Gastroesophageal sphincter (tissue), 4 donors: ENCODE data around the gene SCLY. TPM values are rescaled to one million over a fixed set of nuclear protein-coding genes. Genes with fewer than 3 reads are reported as not detected.

Experiments used
- ATAC-seq: fragments of 150-250 bp; one replicate; pipeline ENCODE4 v1.9.1; 2016; ENCODE audit warnings: mild to moderate bottlenecking, moderate library complexity
- H3K27ac ChIP-seq, 4 donors: fragments of 200-600 bp; sonication (generic) in 3 of 4; 1 replicate in 3 of 4; 2 replicates in 1 of 4; pipeline ENCODE4 v1.5.1; 2016 to 2019
- H3K27me3 ChIP-seq: fragments of 200-600 bp; sonication (generic); one replicate; pipeline ENCODE4 v1.5.1; 2019
- H3K36me3 ChIP-seq, 2 donors: fragments of 200-600 bp; sonication (generic); one replicate each; pipeline ENCODE4 v1.5.1; 2019; ENCODE audit warnings: control low read depth in 1 of 2
- H3K4me1 ChIP-seq, 3 donors: fragments of 200-600 bp; sonication (generic); 1 replicate in 2 of 3; 2 replicates in 1 of 3; pipeline ENCODE4 v1.5.1; 2016 to 2019; ENCODE audit warnings: control low read depth in 2 of 3
- H3K4me3 ChIP-seq, 2 donors: fragments of 200-600 bp; sonication (generic); one replicate each; pipeline ENCODE4 v1.5.1; 2019; ENCODE audit warnings: mild to moderate bottlenecking in 1 of 2, moderate library complexity in 1 of 2
- H3K9me3 ChIP-seq, 3 donors: fragments of 200-600 bp; sonication (generic); one replicate each; pipeline ENCODE4 v1.5.1; 2017 to 2019; ENCODE audit warnings: control low read depth in 2 of 3
- CTCF ChIP-seq, 4 experiments: fragments of 200-600 bp in 2 of 4; fragments of 450-650 bp in 2 of 4; sonication (generic) in 1 of 4; IDR thresholded peaks; one replicate each; pipeline ENCODE4 v1.5.1; 2017 to 2019; ENCODE audit warnings: antibody characterized with exemption in 4 of 4, mild to moderate bottlenecking in 2 of 4, moderate library complexity in 2 of 4
- EP300 ChIP-seq: sonication (generic); formaldehyde crosslinking; IDR thresholded peaks from one replicate; pipeline ENCODE4 v1.6.1; 2017; ENCODE audit warnings: antibody characterized with exemption, mild to moderate bottlenecking
- POLR2A ChIP-seq, 2 donors: fragments of 450-650 bp; IDR thresholded peaks; one replicate each; pipeline ENCODE4 v1.6.1; 2017; ENCODE audit warnings: antibody characterized with exemption in 2 of 2, mild to moderate bottlenecking in 2 of 2, moderate library complexity in 1 of 2
- POLR2AphosphoS5 ChIP-seq: sonication (generic); formaldehyde crosslinking; IDR thresholded peaks from one replicate; pipeline ENCODE4 v1.6.1; 2017; ENCODE audit warnings: antibody characterized with exemption
- WGBS, 2 donors: methylation state at CpG; one replicate each; pipeline ENCODE4 v1.1.5; 2018; ENCODE audit warnings: low coverage in 1 of 2; 5-methylcytosine and 5-hydroxymethylcytosine counted together
- total RNA-seq, 4 donors: library from RNA; depleted of rRNA; stranded (reverse); fragments of >200 nt; gene quantifications; one replicate each; pipeline ENCODE4 v1.1.0, GENCODE V29; 2016

The SCLY gene
- total RNA-seq, 4 donors from 2014 or later, result 14.2 to 23.2 (median 16.5) TPM

GRCh38 chr2:238142382-238143205 is 81.8 kb downstream of the SCLY start:
- Histone ChIP-seq H3K27me3 (no peaks in the 10 kb centered on the region), H3K9me3 (no peaks in the 10 kb centered on the region), H3K27ac (no peak overlapping the region), H3K36me3 (peaks cover 0 to 6% of the 10 kb centered on the region in 2 donors), H3K4me1 (peaks cover 0 to 55% (median 17%) of the 10 kb centered on the region in 3 donors), H3K4me3 (no peak overlapping the region)
- 100% methylated on average over 1 of the region's 30 CpGs; no CpG with 5 or more reads in 1 of the 2 donors for WGBS, 2 donors
- ATAC-seq, result no peak
- TF ChIP-seq POLR2AphosphoS5 (no peak), POLR2A (IDR thresholded peaks at IDR 0.05) (no peak), EP300 (no peak)

DNA sequence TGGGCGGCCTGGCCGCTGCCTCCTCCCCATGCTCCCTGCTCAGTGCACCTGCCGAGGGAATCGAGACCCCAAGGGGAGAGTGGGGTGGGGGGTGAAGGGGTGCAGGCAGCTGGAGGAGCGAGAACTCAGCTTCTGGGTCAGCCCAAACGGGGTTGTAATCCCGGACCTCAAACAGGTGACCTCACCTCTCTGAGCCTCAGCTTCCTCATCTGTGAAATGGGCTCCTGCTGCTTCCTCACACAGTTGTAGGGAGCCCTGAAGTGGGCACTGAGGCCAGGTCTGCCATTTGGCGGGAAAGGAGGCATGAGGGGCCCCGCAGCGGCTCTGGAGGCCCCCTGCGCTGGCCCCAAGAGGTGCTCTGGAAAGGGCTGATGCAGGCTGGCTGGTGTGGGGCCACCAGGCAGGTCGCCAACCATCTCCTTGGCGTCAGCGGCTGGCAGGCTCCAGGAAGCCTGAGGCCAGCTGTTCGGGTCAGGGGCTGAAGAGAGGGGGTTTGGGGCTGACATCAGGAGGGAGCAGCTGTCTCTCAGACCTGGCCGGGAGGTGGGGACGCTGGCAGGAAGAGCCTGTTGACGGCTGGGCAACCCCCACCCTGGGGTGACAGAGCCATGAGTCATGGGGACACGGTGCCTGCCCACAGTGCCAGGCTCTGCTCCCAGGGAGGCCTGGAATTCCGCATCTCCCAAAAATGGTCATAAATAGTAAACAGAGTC is 82.6 kb downstream of the SCLY start:
- ATAC-seq, result no peak
- Histone ChIP-seq H3K4me3 (no peak overlapping the region), H3K27me3 (no peaks in the 10 kb centered on the region), H3K9me3 (no peaks in the 10 kb centered on the region), H3K27ac (peak overlapping the region in 1 of 4 donors; percentile 35), H3K4me1 (peaks cover 0 to 47% (median 13%) of the 10 kb centered on the region in 3 donors), H3K36me3 (peaks cover 0 to 6% of the 10 kb centered on the region in 2 donors)
- WGBS, 2 donors, result no CpG with 5 or more reads among the region's 20 CpGs
- TF ChIP-seq CTCF (IDR thresholded peaks at IDR 0.05) (no peak), POLR2A (IDR thresholded peaks at IDR 0.05) (no peak)

DNA sequence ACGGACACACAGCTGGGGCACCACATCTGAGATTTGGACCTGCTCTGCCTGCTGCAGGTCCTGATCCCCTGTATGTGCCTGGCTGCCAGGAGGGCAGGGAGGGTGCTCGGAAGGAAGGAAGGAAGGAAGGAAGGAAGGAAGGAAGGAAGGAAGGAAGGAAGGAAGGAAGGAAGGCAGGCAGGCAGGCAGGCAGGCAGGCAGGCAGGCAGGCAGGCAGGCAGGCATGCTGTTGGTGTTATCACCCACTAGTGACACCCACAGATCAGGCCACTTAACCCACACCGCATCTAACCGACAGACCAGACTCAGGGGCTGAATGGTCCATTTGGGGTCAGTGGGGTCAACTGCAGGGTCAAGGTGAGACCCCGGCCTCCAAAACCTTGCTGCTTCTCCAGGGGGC is 83.5 kb downstream of the SCLY start:
- Histone ChIP-seq H3K4me3 (no peak overlapping the region), H3K9me3 (no peaks in the 10 kb centered on the region), H3K36me3 (peaks cover 0 to 6% of the 10 kb centered on the region in 2 donors), H3K27me3 (no peaks in the 10 kb centered on the region), H3K27ac (no peak overlapping the region), H3K4me1 (peaks cover 0 to 38% (median 6%) of the 10 kb centered on the region in 3 donors)
- TF ChIP-seq CTCF (IDR thresholded peaks at IDR 0.05), result no peak
- TF ChIP-seq POLR2AphosphoS5, result no peak
- TF ChIP-seq POLR2A (IDR thresholded peaks at IDR 0.05), result no peak
- no peak for TF ChIP-seq EP300
- no CpG with 5 or more reads among the region's 5 CpGs for WGBS, 2 donors
- no peak for ATAC-seq

GRCh38 chr2:238145046-238145445 is 84.2 kb downstream of the SCLY start:
- H3K9me3 ChIP-seq, result no peaks in the 10 kb centered on the region
- H3K36me3 ChIP-seq, result peaks cover 0 to 6% of the 10 kb centered on the region in 2 donors
- no CpG with 5 or more reads among the region's 12 CpGs for WGBS, 2 donors
- no peak overlapping the region for H3K27ac ChIP-seq
- no peak for ATAC-seq
- TF ChIP-seq CTCF (IDR thresholded peaks at IDR 0.05) (no peak), EP300 (no peak), POLR2AphosphoS5 (no peak), POLR2A (IDR thresholded peaks at IDR 0.05) (no peak)
- H3K27me3 ChIP-seq, result no peaks in the 10 kb centered on the region
- peaks cover 0 to 32% (median 3%) of the 10 kb centered on the region in 3 donors for H3K4me1 ChIP-seq
- no peak overlapping the region for H3K4me3 ChIP-seq

DNA sequence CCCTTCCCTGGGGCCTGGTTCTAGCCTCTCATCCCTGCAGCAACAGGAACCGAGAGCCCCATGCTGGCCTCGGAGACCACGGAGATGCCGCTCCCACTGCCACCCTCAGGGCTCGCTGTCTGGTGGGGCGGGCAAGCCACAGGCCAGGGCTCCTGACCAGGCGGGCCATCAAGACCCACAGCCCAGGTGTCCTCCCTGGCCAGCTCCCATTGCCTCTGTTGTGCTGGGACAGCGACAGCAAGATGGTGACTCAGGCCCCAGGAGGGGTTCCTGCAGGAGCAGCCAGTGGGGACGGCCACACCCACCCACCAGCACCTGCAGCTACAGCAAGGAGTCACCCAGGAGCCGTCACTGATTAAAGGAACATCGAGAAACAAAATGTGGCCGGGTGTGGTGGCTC is 85.0 kb downstream of the SCLY start:
- TF ChIP-seq EP300 (no peak), CTCF (IDR thresholded peaks at IDR 0.05) (no peak), POLR2A (IDR thresholded peaks at IDR 0.05) (no peak), POLR2AphosphoS5 (no peak)
- 93% methylated on average over 3 of the region's 12 CpGs; no CpG with 5 or more reads in 1 of the 2 donors for WGBS, 2 donors

More for the DNA sequence above, 85.0 kb downstream of the SCLY start:
- H3K27ac ChIP-seq, result no peak overlapping the region
- no peak for ATAC-seq
- H3K27me3 ChIP-seq, result no peaks in the 10 kb centered on the region
- peaks cover 0 to 5% of the 10 kb centered on the region in 2 donors for H3K36me3 ChIP-seq
- H3K4me1 ChIP-seq, result peaks cover 0 to 31% (median 3%) of the 10 kb centered on the region in 3 donors
- H3K4me3 ChIP-seq, result no peak overlapping the region
- no peaks in the 10 kb centered on the region for H3K9me3 ChIP-seq
